Skin epidermis (tissue), 12 donors: ENCODE measurements around the gene LPCAT3.

Experiments used
- H3K27ac ChIP-seq, 21 experiments: fragments of 200-600 bp; sonication (generic) in 11 of 21; one replicate each; pipeline ENCODE4 v1.5.0; 2020; ENCODE audit warnings: mild to moderate bottlenecking in 3 of 21, inconsistent platforms in 2 of 21, moderate library complexity in 2 of 21
- H3K4me3 ChIP-seq, 7 experiments: fragments of 200-600 bp; sonication (generic) in 2 of 7; one replicate each; pipeline ENCODE4 v1.5.0; 2020; ENCODE audit warnings: inconsistent platforms in 2 of 7, mild to moderate bottlenecking in 2 of 7, moderate library complexity in 1 of 7

LPCAT3 gene

GRCh38 chr12:6929466-6930452 lies 88.5 kb downstream of the LPCAT3 start:
- peak overlapping the region; percentile 76 to 96 (median 82) for H3K4me3 ChIP-seq
- peak overlapping the region in 19 of 21 experiments; percentile 88 to 99 (median 99) for H3K27ac ChIP-seq

GRCh38 chr12:6928703-6929407 lies 89.4 kb downstream of the LPCAT3 start:
- Histone ChIP-seq H3K27ac (peak overlapping the region; percentile 88 to 99 (median 98)), H3K4me3 (peak overlapping the region; percentile 76 to 96 (median 82))

GRCh38 chr12:6928022-6928702 lies 90.1 kb downstream of the LPCAT3 start:
- H3K4me3 ChIP-seq = peak overlapping the region; percentile 76 to 96 (median 82)

GRCh38 chr12:6927379-6928021 lies 90.8 kb downstream of the LPCAT3 start, which contains the start of gene ATN1:
Gene ATN1 (plus strand): TSS chr12:6927959. CDS start chr12:6934002, 6,043 bp downstream.
- peak within 1 kb of the TSS; percentile 88 to 99 (median 98) for H3K27ac ChIP-seq
- peak within 1 kb of the TSS; percentile 76 to 96 (median 82) for H3K4me3 ChIP-seq

More at GRCh38 chr12:6928022-6928702, 90.1 kb downstream of the LPCAT3 start:
- H3K27ac ChIP-seq = peak overlapping the region; percentile 88 to 99 (median 98)
